HepG2 (cell line): ENCODE data around the gene CARMIL1. TPM values are rescaled to one million over a fixed set of nuclear protein-coding genes. Genes with fewer than 3 reads are reported as not detected.

Experiments
- DRAP1 ChIP-seq: IDR thresholded peaks from 2 replicates; pipeline ENCODE4 v1.6.1; 2016; ENCODE audit warnings: missing genetic modification reagents, missing compliant biosample characterization
- FOXP1 ChIP-seq, 2 experiments: fragments of 450-650 bp in 1 of 2; IDR thresholded peaks; 2 replicates each; pipeline ENCODE4 v1.6.1; 2017 to 2018; ENCODE audit warnings: antibody characterized with exemption in 1 of 2
- HMGXB3 ChIP-seq: sonication (generic); formaldehyde crosslinking; IDR thresholded peaks from 2 replicates; pipeline ENCODE4 v1.4.0; 2020; ENCODE audit warnings: missing genetic modification reagents, borderline replicate concordance
- ISL2 ChIP-seq: sonication (generic); formaldehyde crosslinking; IDR thresholded peaks from 2 replicates; pipeline ENCODE4 v1.5.0; 2020; ENCODE audit warnings: missing genetic modification reagents
- MAFG ChIP-seq: sonication (generic); formaldehyde crosslinking; IDR thresholded peaks from 2 replicates; pipeline ENCODE4 v1.5.1; 2020; ENCODE audit warnings: mild to moderate bottlenecking, missing genetic modification reagents
- MXD1 ChIP-seq: sonication (generic); formaldehyde crosslinking; IDR thresholded peaks from 2 replicates; pipeline ENCODE4 v1.4.0; 2020; ENCODE audit warnings: mild to moderate bottlenecking, missing genetic modification reagents
- PLRG1 ChIP-seq: fragments of 450-650 bp; conservative IDR thresholded peaks from 2 replicates; pipeline ENCODE4 v1.6.1; 2016
- TEAD3 ChIP-seq: optimal IDR thresholded peaks from 2 replicates; pipeline ENCODE3; 2016; ENCODE audit warnings: borderline replicate concordance
- USF2 ChIP-seq, 2 experiments: sonication (generic) in 1 of 2; formaldehyde crosslinking in 1 of 2; IDR thresholded peaks; 2 replicates each; pipeline versions ENCODE4 v1.5.1 to v1.6.1; 2011 to 2020; ENCODE audit warnings: borderline replicate concordance in 1 of 2, low read depth in 1 of 2, low read length in 1 of 2, mild to moderate bottlenecking in 1 of 2, missing genetic modification reagents in 1 of 2, moderate library complexity in 1 of 2
- ZBTB26 ChIP-seq: IDR thresholded peaks from 2 replicates; pipeline ENCODE4 v1.6.1; 2016; ENCODE audit warnings: missing compliant biosample characterization, missing genetic modification reagents, borderline replicate concordance
- ZNF646 ChIP-seq: sonication (generic); formaldehyde crosslinking; IDR thresholded peaks from 2 replicates; pipeline ENCODE4 v1.9.0; 2021; ENCODE audit warnings: mild to moderate bottlenecking, missing genetic modification reagents
- polyA plus RNA-seq, 8 experiments: library from polyadenylated mRNA; depleted of rRNA in 3 of 8; stranded (reverse) in 7 of 8; unstranded in 1 of 8; fragments of >200 nt; fragmentation: Illumina TruSeq in 4 of 8; extraction: Trizol in 4 of 8; gene quantifications; 2 replicates each; pipeline versions ENCODE4 v1.2.1 to v1.2.3, GENCODE V29; 2011 to 2016; ENCODE audit warnings: low read depth in 4 of 8, missing spikeins in 1 of 8, mixed read lengths in 1 of 8; ENCODE audit not compliant: insufficient read depth in 1 of 8
- total RNA-seq, 5 experiments: library from RNA; depleted of rRNA; stranded (reverse); fragments of >200 nt; fragmentation: Illumina TruSeq; extraction: Trizol; gene quantifications; 2 replicates each; pipeline ENCODE4 v1.2.3, GENCODE V29; 2016; ENCODE audit warnings: low read depth in 1 of 5

CARMIL1 gene
- total and polyA plus RNA-seq, 2 of the 13 experiments (the other 11 are each of a cell fraction or from before 2014, with no cell fraction given): 1.8 to 2.6 TPM

- TF ChIP-seq ZNF646 (CRISPR knock-in tag) (no peak), MXD1 (CRISPR knock-in tag) (peak; percentile 34; the same call in 1 of the 2 replicates), USF2 (IDR thresholded peaks at IDR 0.05; ENCODE audit: low read depth, low read length) (no peak), USF2 (CRISPR knock-in tag; IDR thresholded peaks at IDR 0.05; ENCODE audit: borderline replicate concordance) (no peak), FOXP1 (IDR thresholded peaks at IDR 0.05) (no peak), FOXP1 (CRISPR knock-in tag; IDR thresholded peaks at IDR 0.05) (no peak), DRAP1 (no peak), HMGXB3 (CRISPR knock-in tag) (0 out of 2 replicates have a peak, but pooled peaks have one; percentile 40), MAFG (CRISPR knock-in tag) (no peak), PLRG1 (no peak), TEAD3 (CRISPR knock-in tag) (no peak), ZBTB26 (CRISPR knock-in tag) (no peak; the same call in 1 of the 2 replicates), ISL2 (peak; percentile 76)
These were observed at the start of gene CARMIL1 (continued) for GRCh38 chr6:25278914-25279747.
